HepG2 (cell line): ENCODE measurements around the gene TBC1D22A. TPM values are rescaled to one million over a fixed set of nuclear protein-coding genes. Genes with fewer than 3 reads are reported as not detected.

Experiments used
- ATAC-seq: fragments of 200-7000 bp; cut with Tn5 transposase; 3 replicates; pipeline ENCODE4 v1.9.1; 2020; ENCODE audit warnings: mild to moderate bottlenecking, moderate library complexity
- BruUV-seq: library from RNA; stranded (reverse); fragments of 400-500 nt; replicated peaks from 2 replicates; lab custom pipeline; 2021; lab: Mats Ljungman, UMichigan
- CTCF ChIA-PET: fragments of 300-600 bp; formaldehyde crosslinking; extraction: SDS; loops from one replicate; lab custom pipeline; 2021; ENCODE audit warnings: low total read pairs, inconsistent platforms, low intra/inter-chr PET ratio; lab: Yijun Ruan, JAX
- POLR2A ChIA-PET: fragments of 350-600 bp; sonication (Branson Sonifier 250); formaldehyde crosslinking; loops from one replicate; lab custom pipeline; 2020; ENCODE audit warnings: antibody characterized with exemption, inconsistent platforms; lab: Yijun Ruan, JAX
- DNase-seq: peaks from one replicate; pipeline ENCODE4 v3.0.0-alpha.2; 2015; ENCODE audit warnings: low spot score
- FAIRE-seq: peaks from 3 replicates; lab custom pipeline; 2011; peaks lifted over from hg19 to GRCh38; lab: Jason Lieb, UNC
- H2AFZ ChIP-seq: one replicate; pipeline ENCODE4 v1.6.1; 2011; ENCODE audit warnings: low read length, inconsistent platforms
- H3K27ac ChIP-seq: fragments of 300-600 bp; 3 replicates; pipeline ENCODE4 v1.8.0; 2011; ENCODE audit warnings: mixed run types, mild to moderate bottlenecking, mixed read lengths, low read length, inconsistent platforms; ENCODE audit not compliant: insufficient read depth; ENCODE audit errors: extremely low read length
- H3K27me3 ChIP-seq, 2 experiments: fragments of 200-600 bp in 1 of 2; 2 replicates in 1 of 2; 3 replicates in 1 of 2; pipeline versions ENCODE4 v1.6.0 to v1.8.0; 2011; ENCODE audit warnings: low read length in 2 of 2, mild to moderate bottlenecking in 2 of 2, moderate library complexity in 2 of 2, inconsistent platforms in 1 of 2; ENCODE audit not compliant: insufficient read depth in 2 of 2, control insufficient read depth in 1 of 2
- H3K36me3 ChIP-seq, 2 experiments: fragments of 200-600 bp in 1 of 2; replicated peaks in 1 of 2; 2 replicates in 1 of 2; 3 replicates in 1 of 2; pipeline versions ENCODE4 v1.5.1 to v1.8.0; 2011; ENCODE audit warnings: low read length in 2 of 2, inconsistent platforms in 1 of 2; ENCODE audit not compliant: insufficient read depth in 2 of 2, control insufficient read depth in 1 of 2
- H3K4me1 ChIP-seq: 2 replicates; pipeline ENCODE4 v1.5.1; 2012; ENCODE audit warnings: low read length, inconsistent platforms; ENCODE audit not compliant: insufficient read depth
- H3K4me2 ChIP-seq: 2 replicates; pipeline ENCODE4 v1.6.0; 2011; ENCODE audit warnings: low read depth, low read length, inconsistent platforms
- H3K4me3 ChIP-seq, 3 experiments: fragments of 200-600 bp in 1 of 3; sonication (generic), shearing (Covaris generic) in 1 of 3; replicated peaks in 1 of 3; 2 replicates each; pipeline ENCODE4 v1.5.1; 2011 to 2016; ENCODE audit warnings: low read length in 3 of 3, inconsistent platforms in 2 of 3, low read depth in 2 of 3, mild to moderate bottlenecking in 2 of 3, control low read depth in 1 of 3, mixed read lengths in 1 of 3; ENCODE audit not compliant: insufficient read depth in 1 of 3
- H3K79me2 ChIP-seq: one replicate; pipeline ENCODE4 v1.6.1; 2011; ENCODE audit warnings: low read length, inconsistent platforms; ENCODE audit not compliant: insufficient read depth
- H3K9ac ChIP-seq: 2 replicates; pipeline ENCODE4 v1.6.0; 2011; ENCODE audit warnings: mild to moderate bottlenecking, low read depth, low read length, inconsistent platforms; ENCODE audit not compliant: insufficient read depth
- H3K9me3 ChIP-seq: 2 replicates; pipeline ENCODE4 v1.5.1; 2012; ENCODE audit warnings: mild to moderate bottlenecking, low read length
- H4K20me1 ChIP-seq: 2 replicates; pipeline ENCODE4 v1.6.0; 2011; ENCODE audit warnings: inconsistent platforms, mild to moderate bottlenecking, low read length, moderate library complexity; ENCODE audit not compliant: insufficient read depth
- ASH2L ChIP-seq: fragments of 300-600, 200-600 bp; sonication (generic); IDR thresholded peaks from 2 replicates; pipeline ENCODE4 v1.7.0; 2017; ENCODE audit warnings: low read depth, mild to moderate bottlenecking, moderate library complexity, mixed read lengths, low read length; ENCODE audit not compliant: insufficient read length
- CTCF ChIP-seq: sonication (generic); formaldehyde crosslinking; IDR thresholded peaks from 2 replicates; pipeline ENCODE4 v1.5.0; 2020; ENCODE audit warnings: mild to moderate bottlenecking, missing genetic modification reagents, moderate library complexity
- PCBP2 ChIP-seq: fragments of 200-400 bp; formaldehyde crosslinking; optimal IDR thresholded peaks from 2 replicates; pipeline ENCODE3; 2018; ENCODE audit warnings: low read length, low read depth; ENCODE audit not compliant: poor library complexity, severe bottlenecking
- WGBS: methylation state at CpG from one replicate; pipeline ENCODE4 v1.1.6; 2017; ENCODE audit warnings: low lambda C conversion rate; 5-methylcytosine and 5-hydroxymethylcytosine counted together
- in situ Hi-C: cut with HindIII; loops from 2 replicates; pipeline ENCODE4 v1.10.0; 2017; ENCODE audit warnings: low pct_unique_long_range_greater_than_20kb; ENCODE audit not compliant: extremely low pct_ligation_motif_present
- intact Hi-C: fragments of 100-400 bp; cut with micrococcal nuclease; formaldehyde crosslinking; loops from one replicate; pipeline ENCODE4 v1.10.0; 2022; ENCODE audit not compliant: unreplicated experiment
- polyA plus RNA-seq, 8 experiments: library from polyadenylated mRNA; depleted of rRNA in 3 of 8; stranded (reverse) in 7 of 8; unstranded in 1 of 8; fragments of >200 nt; fragmentation: Illumina TruSeq in 4 of 8; extraction: Trizol in 4 of 8; gene quantifications; 2 replicates each; pipeline versions ENCODE4 v1.2.1 to v1.2.3, GENCODE V29; 2011 to 2016; ENCODE audit warnings: low read depth in 4 of 8, missing spikeins in 1 of 8, mixed read lengths in 1 of 8; ENCODE audit not compliant: insufficient read depth in 1 of 8
- total RNA-seq, 5 experiments: library from RNA; depleted of rRNA; stranded (reverse); fragments of >200 nt; fragmentation: Illumina TruSeq; extraction: Trizol; gene quantifications; 2 replicates each; pipeline ENCODE4 v1.2.3, GENCODE V29; 2016; ENCODE audit warnings: low read depth in 1 of 5
- TF ChIP-seq, protein P1 (sequence below): sonication (generic); formaldehyde crosslinking; IDR thresholded peaks from 2 replicates; pipeline ENCODE4 v1.5.0; 2020; ENCODE audit warnings: mild to moderate bottlenecking, missing genetic modification reagents, borderline replicate concordance

TBC1D22A gene
- total and polyA plus RNA-seq, 2 of the 13 experiments (the other 11 are each of a cell fraction or from before 2014, with no cell fraction given): 17.3 to 18.0 TPM

DNA sequence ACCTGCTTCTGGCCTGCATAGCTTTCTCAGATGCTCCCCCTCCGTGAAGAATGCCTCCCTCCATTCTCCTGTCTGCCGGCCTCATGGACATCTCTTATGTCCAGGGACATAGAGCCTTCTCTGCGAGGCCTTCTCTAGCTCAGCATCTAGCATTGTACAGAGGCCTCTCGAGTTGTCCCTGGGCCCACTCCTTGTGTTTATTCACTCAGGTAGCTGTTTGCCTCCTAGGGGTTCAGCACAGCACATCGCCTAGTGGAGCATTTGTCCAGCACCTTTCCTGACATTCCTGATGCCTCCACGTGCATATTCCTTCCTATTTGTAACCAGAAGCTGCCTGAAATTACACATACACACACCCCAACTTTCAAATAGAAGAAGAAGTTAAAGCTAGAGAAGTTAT, 101.3 kb downstream of the TBC1D22A start:
- Histone ChIP-seq H3K27ac (peak overlapping the region; percentile 66), H3K9me3 (no peaks in the 10 kb centered on the region), H2AFZ (no peak overlapping the region), H3K4me2 (peak overlapping the region; percentile 66), H3K79me2 (peaks cover 9% of the 10 kb centered on the region), H3K36me3 (peaks cover 0 to 1% of the 10 kb centered on the region in 2 experiments; a peak in 3 of 5 replicates), H3K4me3 (peak overlapping the region in 2 of 3 experiments; percentile 14 to 17; a peak in 4 of 6 replicates), H3K9ac (no peak overlapping the region; the same call in 1 of the 2 replicates), H3K27me3 (no peaks in the 10 kb centered on the region), H3K4me1 (peaks cover 43% of the 10 kb centered on the region), H4K20me1 (no peaks in the 10 kb centered on the region)
- TF ChIP-seq, protein P1, sequence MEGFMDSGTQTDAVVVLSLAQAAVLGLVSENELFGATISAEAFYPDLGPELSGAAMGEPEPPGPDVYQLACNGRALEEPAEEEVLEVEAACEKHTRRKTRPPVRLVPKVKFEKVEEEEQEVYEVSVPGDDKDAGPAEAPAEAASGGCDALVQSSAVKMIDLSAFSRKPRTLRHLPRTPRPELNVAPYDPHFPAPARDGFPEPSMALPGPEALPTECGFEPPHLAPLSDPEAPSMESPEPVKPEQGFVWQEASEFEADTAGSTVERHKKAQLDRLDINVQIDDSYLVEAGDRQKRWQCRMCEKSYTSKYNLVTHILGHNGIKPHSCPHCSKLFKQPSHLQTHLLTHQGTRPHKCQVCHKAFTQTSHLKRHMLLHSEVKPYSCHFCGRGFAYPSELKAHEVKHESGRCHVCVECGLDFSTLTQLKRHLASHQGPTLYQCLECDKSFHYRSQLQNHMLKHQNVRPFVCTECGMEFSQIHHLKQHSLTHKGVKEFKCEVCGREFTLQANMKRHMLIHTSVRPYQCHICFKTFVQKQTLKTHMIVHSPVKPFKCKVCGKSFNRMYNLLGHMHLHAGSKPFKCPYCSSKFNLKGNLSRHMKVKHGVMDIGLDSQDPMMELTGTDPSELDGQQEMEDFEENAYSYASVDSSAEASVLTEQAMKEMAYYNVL: peak; percentile 13; the same call in 1 of the 2 replicates
- TF ChIP-seq ASH2L (peak; percentile 9), CTCF (CRISPR knock-in tag) (0 out of 2 replicates have a peak, but pooled peaks have one; percentile 13), PCBP2 (no peak)
- ChIA-PET CTCF (no interaction called here), POLR2A (interaction anchor here (1.0 to 2.1 kb wide), 2 partner anchors 71 to 101 kb away, joined by 3 to 8 read pairs; partner anchors contain the start of gene TBC1D22A)
- BruUV-seq: no TSS peak
- peak; percentile 10 for DNase-seq
- in situ Hi-C loops: no loop called here
- intact Hi-C loops: loop anchor here (1.0 kb wide), 1 partner anchor 72 kb away; no protein-coding TSS in a partner anchor
- 16% methylated on average over 6 of the region's 6 CpGs for WGBS
- FAIRE-seq: no peak
- peak; percentile 83 for ATAC-seq
